Bone marrow (tissue), 2 donors: ENCODE measurements around the gene KDM5D.

ENCODE experiments used
- DNase-seq, 2 donors: peaks; one replicate each; lab custom pipeline; 2025; lab: John Stamatoyannopoulos, UW

Gene KDM5D

DNA sequence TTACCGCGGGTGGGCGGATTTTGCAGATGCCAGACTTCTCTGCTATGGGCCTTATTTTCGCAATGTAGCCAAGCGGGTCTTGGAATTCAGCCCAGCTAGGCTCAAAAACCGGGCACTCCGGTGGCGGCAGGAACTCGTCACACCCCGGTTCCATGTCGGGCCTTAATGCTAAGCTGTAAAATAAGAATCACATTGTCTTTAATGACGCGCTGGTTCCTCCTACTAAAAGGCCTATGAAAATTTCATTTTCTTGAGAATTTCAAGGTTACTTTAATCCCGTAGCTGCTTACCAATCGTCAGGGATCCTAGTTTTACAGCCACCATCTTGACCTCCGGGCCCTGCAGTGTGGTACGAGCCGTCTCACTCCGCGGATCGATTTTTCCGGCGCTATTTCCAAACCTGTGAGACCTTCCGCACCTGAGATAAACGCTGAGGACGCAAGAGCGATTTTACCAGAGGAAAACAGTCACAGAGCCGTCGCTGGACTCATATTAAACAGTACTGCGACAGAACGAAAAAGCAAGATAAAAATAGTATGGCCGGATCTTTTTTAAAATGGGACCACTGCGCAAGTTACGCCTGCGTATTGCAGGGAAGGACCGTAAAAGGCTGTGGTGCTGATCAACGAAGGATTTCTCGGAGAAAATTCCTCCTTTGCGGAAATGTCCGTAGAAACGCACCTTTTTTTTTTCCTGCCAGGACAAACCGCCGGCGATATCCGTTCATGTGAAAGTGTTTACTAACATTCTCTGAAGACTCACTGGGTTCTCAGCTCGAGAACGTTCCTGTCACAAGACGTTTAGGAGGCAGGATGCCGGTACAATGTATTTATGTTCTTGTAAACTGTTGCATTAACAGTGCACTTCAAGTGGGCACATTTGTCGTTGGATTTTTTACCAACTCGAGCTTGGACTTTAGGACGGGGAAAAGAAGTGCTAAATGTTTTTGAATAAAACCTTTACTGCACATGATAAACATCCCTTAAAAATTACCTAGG is at the start of gene KDM5D:
Gene KDM5D (minus strand): TSS at position 346 of the 998 bp plus-strand sequence. CDS start 192 bp downstream, at position 154.
- DNase-seq, result peak; percentile 25 to 63

- no peak for DNase-seq
Observed at GRCh38 chrY:19768375-19768774, 23.8 kb upstream of the KDM5D start.

- no peak for DNase-seq
Observed at GRCh38 chrY:19743331-19743730, 1.2 kb downstream of the KDM5D start.

DNA sequence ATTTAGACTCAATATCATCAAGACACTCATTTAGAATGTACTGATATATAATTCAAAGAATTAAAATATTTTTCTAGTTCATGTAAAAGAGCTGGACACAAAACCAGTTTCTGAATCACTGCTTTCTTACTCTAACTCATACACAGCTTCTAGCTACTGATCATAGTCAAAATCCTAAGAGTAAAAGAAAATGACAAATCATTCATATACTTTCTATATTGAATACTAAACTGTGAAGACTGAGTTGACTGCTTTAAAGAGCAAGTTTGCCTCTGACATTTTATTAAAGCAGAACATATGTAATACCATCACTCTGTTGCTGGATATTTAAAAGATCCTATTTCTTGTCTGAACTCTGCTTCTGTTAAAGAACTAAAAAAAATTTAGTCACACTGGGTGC is 2.4 kb downstream of the KDM5D start:
- no peak for DNase-seq

GRCh38 chrY:19734425-19734824 is 10.1 kb downstream of the KDM5D start:
- no peak for DNase-seq

- no peak for DNase-seq
Observed at GRCh38 chrY:19717950-19718349, 26.6 kb downstream of the KDM5D start.

DNA sequence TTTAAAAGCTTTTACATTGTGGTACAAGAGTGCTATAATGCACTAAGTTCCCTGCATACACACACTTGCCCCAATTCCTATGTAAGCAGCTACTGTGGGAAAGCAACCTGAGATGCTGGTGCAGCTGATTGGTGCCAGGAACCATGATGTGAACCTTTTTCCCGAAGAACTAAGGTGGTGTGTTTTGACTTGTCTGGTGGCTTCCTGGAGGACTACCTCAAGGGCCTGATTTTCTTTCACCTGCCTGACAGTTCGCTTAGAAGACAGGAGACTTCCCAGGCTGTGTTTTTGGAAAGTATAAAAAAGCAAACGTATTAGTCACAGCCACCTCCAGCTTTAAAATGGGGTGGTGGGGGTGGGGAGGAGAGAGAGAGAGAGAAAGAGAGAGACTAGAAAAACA is 27.4 kb downstream of the KDM5D start:
- DNase-seq, result no peak

GRCh38 chrY:19715226-19715625 is 29.3 kb downstream of the KDM5D start:
- no peak for DNase-seq

DNA sequence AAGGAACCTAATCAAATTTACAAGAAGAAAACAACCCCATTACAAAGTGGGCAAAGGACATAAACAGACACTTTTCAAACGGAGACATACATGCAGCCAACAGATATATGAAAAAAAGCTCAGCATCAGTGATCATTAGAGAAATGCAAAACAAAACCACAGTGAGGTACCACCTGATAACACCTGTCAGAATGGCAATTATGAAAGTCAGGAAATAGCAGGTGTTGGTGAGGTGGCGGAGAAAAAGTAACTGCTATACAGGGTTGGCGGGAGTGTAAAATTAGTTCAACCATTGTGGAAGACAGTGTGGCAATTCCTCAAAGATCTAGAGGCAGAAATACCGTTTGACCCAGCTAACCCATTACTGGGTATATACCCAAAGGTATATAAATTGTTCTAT is 31.1 kb downstream of the KDM5D start:
- DNase-seq, result no peak

GRCh38 chrY:19706273-19706672 is 38.3 kb downstream of the KDM5D start:
- no peak for DNase-seq

DNA sequence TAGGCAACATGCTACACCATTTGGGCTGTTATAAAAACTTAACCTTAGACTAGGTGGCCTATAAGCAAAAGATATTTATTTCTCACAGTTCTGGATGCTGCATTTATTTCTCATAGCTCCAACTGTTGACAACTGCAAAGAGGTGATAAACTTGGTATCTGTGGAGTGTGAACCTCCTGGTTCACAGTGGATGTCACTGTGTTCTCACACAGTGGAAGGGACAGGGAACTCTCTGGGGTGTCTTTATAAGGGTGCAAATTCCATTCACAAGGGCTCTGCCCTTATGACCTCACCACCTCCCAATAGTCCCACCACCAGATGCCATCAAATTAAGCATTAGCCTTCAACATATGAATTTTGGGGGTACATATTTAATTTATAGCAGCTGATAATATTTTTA is 46.0 kb downstream of the KDM5D start:
- no peak for DNase-seq

GRCh38 chrY:19680821-19681220 is 63.7 kb downstream of the KDM5D start:
- DNase-seq, result no peak
